ENCODE measurements around the gene ACAD8.
"Not testable (repeated sequence)": the region's sequence is repeated elsewhere in the genome, so short reads cannot be mapped to it uniquely, and the experiment has no call there.

ACAD8 gene

DNA sequence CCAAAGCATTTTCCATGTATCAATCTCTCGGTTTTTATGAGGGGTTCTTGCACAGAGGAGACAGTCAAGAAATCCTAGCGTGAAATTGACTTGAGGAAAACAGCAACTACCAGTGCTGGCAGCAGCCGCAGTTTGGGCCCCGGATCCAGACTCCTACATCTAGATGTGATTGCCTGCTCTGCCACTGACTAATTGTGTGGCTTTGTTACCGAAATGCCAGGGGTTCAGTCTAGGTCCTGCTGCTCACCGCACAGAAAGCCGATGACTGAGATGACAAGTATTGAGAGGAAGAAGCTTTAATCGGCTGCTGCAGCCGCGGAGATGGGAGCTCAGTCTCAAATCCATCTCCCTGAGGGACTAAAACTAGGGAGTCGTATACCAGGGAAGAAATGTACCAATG lies 14.6 kb downstream of the ACAD8 start:
- no peak for DNase-seq

GRCh38 chr11:134270250-134270714 lies 16.9 kb downstream of the ACAD8 start:
- DNase-seq, result no peak

- DNase-seq, result no peak
Measured at GRCh38 chr11:134271978-134272377, 18.6 kb downstream of the ACAD8 start.

DNA sequence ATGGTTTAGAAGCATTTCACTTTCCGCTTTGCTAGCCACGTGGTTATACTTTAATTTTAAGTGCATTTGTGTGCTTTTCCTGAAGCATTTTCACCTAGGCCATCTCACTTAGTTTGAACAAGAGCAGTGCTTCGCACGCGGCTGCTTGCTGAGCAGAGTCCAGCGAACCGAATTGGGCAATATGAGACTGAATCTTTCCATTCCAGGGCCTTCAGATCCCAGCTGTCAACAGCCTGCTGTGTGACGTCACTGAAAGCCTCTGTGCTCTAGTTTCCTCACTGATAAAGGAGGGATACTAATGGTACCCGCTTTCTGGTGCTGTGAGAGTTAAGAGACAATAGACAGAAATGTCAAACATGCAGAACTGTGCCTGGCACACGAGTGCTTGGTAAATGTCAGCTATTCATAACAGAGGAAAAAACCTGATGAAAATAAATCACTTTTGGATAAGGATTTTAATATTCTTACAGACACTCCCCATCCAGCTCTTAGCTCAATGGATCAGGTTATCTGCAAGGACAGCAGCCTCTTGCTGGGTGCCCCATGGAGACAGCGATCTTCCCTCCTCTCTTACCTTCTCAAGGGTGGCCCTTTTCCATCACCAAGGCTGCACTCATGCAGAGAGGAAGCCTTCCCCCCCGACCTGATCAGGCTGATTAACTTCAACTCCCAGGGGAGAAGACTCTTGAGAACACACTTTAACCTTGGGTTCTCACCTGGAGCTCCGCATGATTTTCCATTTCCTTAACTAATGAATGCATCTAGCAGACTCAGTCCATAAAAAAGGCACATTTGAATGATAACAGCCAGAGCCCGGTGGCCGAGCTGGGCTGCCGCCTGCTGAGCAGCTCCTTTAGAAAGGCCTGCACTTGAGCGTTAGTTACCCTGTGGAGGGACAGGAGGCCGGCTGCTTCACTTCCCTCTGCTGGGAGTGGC lies 19.3 kb downstream of the ACAD8 start:
- DNase-seq, result no peak

DNA sequence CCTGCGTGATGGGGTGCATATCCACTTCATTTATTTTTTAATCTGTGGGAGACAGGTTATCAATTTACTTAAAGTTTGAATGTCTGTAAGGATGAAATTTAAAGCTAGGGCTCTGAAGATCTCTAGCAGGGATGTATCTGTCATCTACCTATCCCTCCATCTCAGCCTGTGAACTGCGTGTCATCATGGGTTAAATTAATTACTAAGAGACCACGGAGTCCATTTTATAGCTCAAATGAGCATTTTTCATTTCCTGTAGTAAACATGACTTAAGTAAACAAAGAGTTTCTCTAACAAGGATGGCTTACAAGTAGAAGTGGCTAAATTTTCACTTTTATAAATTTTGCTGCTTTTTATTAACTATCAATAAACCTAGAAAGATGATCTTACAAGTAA lies 19.9 kb downstream of the ACAD8 start:
- DNase-seq, result no peak

- DNase-seq, result no peak
Measured at GRCh38 chr11:134275188-134275533, 21.8 kb downstream of the ACAD8 start.

DNA sequence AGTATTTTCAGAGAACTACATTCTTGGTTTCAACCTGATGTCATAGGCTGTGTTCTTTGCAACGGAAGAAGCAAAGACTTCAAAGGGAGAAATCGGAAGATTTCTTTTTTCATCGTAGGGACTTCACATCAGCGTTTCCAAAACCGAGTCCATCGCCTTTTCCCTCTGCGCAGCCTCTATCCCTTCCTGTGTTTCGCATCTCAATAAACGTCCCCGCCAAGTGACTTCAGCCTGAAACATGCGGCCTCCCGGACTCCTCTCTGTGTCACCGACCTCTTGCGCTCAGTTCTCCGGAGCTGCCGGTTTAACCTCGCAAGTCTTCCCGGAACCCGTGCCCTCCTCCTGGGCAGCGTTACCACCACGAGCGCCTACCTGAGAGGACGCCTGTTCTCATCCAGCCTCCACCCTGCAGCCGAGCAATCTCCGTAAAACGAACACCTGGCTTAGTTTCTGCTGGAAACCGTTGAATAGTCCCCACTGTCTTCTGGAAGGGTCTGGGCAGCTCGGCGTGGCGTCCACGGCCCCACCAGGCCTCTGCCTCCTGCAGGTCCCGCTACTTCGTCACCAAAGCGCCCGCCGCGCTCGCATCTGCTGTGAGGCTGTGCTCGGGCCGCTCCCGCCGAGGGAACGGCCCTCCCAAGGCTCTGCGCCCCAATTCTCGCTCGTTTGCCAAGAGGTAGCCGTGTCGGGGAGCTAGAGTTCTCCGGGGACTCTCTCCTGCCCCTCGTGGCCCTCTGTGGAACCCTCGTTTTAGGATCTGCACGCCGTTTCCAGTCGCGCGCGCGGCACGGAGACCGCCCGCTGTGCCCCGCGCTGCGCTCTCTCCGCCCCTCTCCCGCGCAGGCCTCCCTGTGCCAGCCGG lies 22.4 kb downstream of the ACAD8 start, which contains the start of gene GLB1L3:
Gene GLB1L3, plus strand, starts transcription at position 846 of the 862 bp plus-strand sequence. CDS start 362 bp downstream, outside the sequence.
- DNase-seq, result peak; percentile 83

DNA sequence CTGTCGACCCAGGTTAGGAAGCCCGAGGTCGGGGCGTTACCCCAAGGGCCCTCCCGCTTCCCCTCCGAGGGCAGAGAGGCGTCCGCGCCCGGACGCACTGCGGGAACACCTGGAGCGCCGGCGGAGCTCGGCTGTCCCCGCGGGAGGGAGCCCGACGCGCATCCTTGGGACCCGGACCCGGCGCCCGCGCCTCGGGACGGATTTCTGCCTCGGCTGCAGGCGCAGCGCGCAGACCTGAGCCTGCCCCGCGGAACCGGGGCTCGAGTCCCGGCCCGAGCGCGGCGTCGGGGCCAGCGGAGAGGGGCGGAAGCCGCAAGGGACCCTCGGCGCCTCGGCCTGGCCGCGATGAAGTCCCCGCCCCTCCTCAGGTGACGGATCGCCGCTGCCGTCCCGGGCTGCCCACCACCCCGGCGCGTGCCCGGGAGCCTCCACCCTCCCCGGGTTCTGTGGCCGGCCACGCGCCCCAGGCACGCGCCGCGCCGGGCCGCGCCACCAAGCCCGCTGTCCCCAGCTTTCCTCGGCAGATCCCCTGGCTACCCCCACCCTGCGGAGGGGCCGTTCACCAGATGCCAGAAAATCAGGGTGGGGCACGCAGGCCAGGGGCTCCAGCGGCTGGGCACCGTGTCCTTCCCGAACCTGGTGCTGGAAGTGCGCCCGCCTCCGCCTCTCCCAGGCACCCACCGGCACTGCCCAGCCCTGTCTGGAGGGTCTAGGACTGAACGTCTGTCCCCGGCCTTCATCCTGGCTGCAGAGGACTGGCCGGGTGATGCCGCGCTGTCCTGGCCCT lies 23.2 kb downstream of the ACAD8 start:
- DNase-seq, result peak; percentile 31

DNA sequence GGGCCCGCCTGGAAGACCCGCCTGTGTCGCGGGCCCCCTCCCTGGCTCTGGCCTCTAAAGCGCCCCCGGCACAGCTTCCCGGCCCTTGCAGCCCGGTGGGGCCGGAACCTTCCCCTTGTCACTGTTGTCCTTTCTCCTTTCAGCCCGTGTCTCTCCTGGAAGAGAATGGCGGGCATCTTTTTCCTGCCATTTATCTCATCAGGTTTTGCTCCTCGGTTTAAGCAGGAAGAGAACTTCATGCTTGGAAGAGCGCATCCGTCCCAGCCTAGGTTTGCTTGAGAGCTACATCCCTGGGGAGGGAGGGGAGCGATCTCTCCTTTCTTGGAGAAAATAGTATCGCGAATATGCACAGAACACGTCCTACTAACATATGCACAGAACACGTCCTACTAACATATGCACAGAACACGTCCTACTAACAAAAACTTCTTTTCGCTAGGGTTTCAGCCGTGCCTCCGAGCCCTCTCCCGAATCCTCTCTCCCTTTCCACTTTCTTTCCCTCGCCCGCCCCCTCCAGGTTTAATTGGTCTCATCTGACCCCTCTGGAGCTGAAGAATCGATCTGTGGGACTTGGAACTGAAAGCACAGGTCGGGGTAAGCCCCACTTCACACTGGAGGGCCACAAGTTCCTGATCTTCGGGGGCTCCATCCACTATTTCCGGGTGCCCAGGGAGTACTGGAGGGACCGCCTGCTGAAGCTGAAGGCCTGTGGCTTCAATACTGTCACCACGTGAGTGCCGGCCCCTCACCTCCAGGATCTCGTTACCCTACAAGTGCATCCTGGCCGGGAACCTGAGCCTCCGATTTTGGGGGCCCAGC lies 24.0 kb downstream of the ACAD8 start:
- DNase-seq, result no peak

DNA sequence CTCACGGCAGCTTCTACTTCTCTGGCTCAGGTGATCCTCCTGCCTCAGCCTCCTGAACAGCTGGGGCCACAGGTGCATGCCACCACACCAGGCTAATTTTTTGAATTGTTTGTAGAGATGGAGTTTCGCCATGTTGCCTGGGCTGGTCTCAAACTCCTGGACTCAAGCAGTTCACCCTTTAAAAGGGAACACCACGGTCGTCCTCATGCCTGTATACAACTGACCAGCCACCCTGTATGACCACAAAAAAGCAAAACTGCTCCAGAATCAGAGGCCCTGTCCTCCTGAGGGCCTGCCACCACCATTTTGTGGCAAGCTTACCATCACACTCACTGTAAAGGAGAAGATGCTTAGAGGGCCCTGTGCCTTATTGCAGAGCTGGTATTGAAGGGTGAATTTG lies 25.0 kb downstream of the ACAD8 start:
- no peak for DNase-seq

DNA sequence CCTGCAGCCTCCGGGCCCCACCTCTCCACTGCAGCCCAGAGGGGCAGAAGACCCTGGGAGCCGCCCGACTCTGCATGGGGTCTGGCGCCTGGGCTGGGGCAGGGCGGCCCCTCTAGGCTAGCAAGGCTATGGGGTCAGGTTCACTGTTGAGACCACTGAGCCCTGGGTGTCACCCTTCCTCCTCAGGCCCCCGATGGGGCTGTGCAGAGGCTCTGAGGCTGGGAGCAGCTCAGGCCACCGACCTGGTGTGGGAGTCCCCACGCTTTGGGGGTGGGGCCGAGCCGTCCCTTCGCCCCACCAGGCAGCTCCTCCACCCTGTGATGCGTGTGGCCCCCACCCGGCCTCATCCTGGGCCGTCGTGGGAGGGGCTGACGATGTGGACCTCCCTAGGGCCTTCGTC lies 28.3 kb downstream of the ACAD8 start:
- not testable (repeated sequence) for DNase-seq

DNA sequence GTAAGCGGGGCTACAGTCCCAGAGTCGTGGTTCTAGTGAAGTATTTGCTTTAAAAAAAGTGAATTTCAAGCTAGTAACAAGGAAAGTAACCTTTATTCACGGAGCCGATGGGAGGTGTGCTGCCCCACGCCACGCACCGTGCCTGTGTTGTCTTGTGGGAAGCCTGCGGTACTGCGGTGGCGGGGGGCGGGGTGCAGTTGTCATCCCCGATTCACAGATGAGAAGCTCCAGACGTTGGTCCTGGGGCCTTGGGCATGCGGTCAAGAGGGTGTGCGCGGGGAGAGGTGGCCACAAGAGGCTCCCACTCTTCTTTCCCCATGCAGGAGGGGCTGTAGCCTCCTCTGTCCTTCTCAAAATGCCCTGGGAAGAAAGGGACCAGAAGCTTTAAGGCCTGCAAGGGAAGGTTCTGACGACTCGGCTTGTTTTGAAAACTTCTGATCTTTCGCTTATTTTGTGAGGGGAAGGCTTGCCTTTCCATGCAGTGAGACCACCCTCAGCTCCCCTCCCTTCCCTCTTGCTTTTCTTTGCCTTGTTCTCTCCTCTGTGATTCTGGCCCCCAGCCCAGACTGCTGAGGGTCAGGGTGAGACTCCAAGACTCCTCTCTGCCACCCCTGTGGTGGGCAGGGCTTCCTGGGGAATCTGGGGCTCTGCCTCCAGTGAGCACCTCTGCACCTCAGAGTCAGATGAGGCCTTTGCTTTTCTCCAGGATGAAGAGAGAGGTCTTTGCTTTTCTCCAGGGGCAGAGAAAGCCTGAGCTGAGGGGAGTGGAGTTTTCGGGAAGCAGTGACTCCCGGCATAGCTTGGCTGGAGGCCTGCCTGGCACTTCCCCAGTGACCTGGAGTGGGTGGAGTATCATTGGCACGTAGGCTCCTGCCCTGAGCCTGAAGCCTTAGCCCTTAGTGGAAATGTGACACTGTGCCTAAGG lies 29.0 kb downstream of the ACAD8 start:
- DNase-seq, result no peak

DNA sequence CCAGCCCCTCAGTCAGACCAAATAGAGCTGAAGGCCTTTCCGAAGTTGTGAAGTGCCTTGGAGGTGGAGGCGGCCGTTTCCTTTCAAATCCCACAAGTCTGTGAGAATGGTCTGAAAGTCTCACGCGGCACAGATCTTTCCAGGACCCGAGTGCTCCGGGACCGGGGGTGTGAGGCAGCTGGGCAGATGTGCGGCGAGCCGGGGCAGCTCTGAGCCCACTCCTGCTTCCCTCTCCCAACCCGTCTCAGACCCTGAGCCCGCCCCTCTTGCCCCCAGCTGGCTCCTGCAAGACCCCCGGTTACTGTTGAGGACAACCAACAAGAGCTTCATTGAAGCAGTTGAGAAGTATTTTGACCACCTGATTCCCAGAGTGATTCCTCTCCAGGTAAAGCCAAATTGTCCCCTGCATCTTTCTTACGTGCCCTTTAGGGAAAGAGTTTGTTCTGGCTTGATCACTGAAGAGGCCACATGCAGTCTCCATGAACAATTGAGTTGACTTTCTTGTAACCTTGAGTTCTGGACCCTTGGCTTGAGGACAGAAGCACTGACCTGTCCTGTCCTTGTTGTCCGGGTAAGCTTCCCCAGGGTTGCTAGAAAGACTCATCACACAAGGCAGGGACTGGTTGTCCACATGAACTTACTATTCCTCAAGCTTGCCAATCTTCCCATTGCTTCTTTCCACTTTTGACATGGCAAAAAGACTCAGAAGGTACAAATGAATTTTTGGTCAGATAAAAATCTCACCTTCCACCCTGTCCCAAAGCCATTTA lies 30.3 kb downstream of the ACAD8 start:
- DNase-seq, result no peak

DNA sequence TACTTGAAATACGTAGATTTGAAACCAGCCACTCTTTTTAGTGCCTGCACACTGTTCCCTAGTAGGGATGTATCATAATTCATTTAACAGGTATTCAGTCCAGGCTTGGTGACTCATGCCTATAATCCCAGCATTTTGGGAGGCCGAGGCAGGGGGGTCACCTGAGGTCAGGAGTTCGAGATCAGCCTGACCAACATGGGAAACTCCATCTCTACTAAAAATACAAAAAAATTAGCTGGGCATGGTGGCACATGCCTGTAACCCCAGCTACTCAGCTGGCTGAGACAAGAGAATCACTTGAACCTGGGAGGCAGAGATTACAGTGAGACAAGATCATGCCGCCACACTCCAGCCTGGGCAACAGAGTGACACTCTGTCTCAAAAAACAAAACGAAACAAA lies 31.0 kb downstream of the ACAD8 start:
- DNase-seq, result not testable (repeated sequence)

DNA sequence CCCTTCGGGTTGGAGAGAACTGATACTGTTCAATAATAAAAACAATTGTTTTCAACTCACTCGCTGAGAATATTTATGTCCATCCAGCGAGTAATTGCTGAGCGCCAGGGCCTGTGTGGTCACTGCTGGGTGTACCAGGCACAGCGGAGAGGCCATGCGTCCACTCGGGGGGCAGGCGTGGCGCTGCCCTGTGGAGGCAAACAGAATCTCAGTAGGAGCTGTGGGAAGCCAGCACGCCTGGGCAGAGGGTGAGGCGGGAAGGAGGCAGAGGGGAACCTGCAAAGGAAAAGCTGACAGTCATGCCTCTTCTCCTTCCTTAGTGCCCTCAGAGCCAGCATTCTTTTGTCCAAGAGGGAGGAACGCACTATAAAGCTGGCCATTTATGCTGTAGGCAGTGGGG lies 34.2 kb downstream of the ACAD8 start:
- no peak for DNase-seq

GRCh38 chr11:134288486-134288885 lies 35.1 kb downstream of the ACAD8 start:
- DNase-seq, result no peak

DNA sequence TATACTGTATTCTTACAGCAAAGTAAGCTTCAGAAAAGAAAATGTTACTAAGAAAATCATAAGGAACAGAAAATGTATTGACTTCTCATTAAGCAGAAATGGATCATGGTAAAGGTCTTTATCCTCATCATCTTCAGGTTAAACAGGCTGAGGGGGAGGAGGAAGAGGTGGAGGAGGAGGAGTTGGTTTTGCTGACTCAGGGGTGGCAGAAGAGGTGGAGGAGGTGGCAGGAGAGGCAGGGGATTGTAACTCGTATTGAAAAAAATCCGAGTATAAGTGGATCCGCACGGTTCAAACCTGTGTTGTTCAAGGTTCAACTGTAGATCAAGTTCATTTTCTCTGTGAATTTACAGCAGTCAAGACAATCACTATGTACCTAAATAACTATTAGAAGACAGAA lies 35.8 kb downstream of the ACAD8 start:
- no peak for DNase-seq

- DNase-seq, result no peak
Measured at GRCh38 chr11:134289789-134290188, 36.4 kb downstream of the ACAD8 start.

- DNase-seq, result no peak
Measured at GRCh38 chr11:134290646-134291045, 37.3 kb downstream of the ACAD8 start.

- DNase-seq, result no peak
Measured at GRCh38 chr11:134291196-134291595, 37.8 kb downstream of the ACAD8 start.

Measured in activated T-cell treated with anti-CD3 and anti-CD28 coated beads, Interleukin-2, amount 50 U/mL, for 1 hour (primary cell).